Measurements from ENCODE around the gene IFT122.
"Not testable (repeated sequence)": the region's sequence is repeated elsewhere in the genome, so short reads cannot be mapped to it uniquely, and the experiment has no call there.

Gene IFT122, protein sequence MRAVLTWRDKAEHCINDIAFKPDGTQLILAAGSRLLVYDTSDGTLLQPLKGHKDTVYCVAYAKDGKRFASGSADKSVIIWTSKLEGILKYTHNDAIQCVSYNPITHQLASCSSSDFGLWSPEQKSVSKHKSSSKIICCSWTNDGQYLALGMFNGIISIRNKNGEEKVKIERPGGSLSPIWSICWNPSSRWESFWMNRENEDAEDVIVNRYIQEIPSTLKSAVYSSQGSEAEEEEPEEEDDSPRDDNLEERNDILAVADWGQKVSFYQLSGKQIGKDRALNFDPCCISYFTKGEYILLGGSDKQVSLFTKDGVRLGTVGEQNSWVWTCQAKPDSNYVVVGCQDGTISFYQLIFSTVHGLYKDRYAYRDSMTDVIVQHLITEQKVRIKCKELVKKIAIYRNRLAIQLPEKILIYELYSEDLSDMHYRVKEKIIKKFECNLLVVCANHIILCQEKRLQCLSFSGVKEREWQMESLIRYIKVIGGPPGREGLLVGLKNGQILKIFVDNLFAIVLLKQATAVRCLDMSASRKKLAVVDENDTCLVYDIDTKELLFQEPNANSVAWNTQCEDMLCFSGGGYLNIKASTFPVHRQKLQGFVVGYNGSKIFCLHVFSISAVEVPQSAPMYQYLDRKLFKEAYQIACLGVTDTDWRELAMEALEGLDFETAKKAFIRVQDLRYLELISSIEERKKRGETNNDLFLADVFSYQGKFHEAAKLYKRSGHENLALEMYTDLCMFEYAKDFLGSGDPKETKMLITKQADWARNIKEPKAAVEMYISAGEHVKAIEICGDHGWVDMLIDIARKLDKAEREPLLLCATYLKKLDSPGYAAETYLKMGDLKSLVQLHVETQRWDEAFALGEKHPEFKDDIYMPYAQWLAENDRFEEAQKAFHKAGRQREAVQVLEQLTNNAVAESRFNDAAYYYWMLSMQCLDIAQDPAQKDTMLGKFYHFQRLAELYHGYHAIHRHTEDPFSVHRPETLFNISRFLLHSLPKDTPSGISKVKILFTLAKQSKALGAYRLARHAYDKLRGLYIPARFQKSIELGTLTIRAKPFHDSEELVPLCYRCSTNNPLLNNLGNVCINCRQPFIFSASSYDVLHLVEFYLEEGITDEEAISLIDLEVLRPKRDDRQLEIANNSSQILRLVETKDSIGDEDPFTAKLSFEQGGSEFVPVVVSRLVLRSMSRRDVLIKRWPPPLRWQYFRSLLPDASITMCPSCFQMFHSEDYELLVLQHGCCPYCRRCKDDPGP

DNA sequence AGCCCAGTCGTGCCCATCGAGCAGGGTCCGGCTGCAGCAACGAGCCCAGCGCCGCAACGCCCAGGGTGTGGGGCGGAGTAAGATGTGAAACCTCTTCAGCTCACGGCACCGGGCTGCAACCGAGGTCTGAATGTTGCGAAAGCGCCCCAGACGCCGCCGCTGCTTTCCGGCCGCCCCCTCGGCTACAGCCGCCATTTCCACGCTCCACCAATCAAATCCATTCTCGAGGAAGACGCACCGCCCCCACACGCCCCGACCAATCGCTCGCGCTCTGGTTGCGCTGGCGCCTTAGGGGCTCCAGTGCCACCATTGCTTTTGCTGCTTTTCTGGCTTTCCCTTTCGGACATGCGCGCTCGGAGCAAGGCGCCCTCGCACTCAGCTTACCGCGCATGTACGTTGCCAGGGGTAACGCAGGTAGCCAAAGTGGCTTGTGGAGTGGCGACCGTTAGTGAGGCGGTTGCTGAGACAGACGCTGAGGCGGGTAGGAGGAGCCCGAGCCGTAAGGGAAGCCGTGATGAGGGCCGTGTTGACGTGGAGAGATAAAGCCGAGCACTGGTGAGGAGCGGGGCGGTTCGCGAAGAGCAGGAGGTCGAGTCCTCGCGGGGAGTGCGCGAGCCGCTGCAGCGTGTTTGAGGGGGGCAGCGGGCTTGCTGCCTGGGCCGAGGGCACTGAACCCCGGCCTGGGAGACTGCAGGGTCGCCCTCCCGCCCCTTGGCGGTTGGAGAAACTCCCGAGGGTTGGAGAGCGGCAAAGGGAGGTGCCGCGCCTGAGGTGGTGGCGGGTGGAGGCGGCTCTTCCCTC is at the start of gene IFT122, which contains the start of gene MBD4:
Gene IFT122 (plus strand): TSS at position 408 of the 801 bp plus-strand sequence. CDS start 107 bp downstream, at position 515.
Gene MBD4 (minus strand): TSS at position 132 of the 801 bp plus-strand sequence. CDS start 115 bp downstream, at position 17.
- DNase-seq (ENCODE audit: low spot score), result peak; percentile 99

DNA sequence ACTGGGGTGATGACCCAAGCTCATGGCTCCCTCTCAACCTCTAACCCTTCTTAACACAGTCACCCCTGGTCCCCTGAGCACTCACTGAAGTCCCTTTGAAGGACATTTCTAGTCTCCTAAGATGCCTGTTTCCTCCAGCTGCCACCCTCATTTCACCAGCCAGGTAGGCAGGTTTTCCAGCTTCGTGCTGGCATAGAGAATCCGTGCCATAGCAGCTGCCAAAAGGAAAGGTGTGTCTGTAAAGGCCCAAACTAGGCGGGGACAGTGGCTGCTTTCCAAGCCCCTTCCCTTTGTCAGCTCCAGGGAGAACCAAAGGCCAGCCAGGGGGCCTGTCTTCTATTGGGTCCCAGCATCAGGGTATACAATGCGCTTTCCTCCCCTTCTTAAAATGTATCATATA is 48.4 kb upstream of the IFT122 start:
- DNase-seq (ENCODE audit: low spot score), result not testable (repeated sequence)

DNA sequence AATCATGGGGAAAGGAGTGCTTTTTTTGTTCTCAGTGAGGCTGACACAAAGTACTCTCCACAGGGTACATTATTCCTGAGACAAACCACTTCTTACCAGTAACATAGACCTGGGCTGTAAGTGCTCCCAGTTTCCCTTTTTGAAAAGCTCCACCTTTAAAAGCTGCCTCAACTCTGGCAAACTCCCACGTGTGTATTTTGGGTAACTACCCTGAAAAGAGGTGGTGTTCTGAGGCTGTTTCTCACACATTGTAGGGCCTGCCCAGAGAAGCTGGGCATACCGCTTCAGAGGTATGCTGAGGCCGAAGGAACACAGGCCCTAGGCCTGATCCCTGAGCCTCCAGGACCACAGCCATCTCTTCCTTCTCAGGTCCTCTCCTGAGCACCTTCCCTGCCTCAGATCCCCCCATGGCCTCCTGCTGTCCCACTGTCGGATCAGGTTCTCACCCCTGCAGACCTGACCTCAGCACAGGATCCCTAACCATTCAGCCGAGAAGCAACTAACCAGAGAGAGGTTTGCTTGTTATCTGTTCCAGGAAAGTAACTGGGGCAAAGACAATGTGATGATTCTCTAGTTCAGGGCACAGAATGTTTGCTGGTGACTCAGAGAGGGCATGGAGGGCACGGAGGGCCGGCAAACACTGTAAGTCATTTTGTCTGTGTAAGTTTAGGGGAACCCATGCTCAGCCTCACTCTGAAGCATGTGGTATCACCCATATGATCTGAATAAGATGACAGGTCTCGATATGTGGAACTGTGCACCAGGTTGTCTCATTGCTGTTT is 47.7 kb upstream of the IFT122 start:
- not testable (repeated sequence) for DNase-seq (ENCODE audit: low spot score)

DNA sequence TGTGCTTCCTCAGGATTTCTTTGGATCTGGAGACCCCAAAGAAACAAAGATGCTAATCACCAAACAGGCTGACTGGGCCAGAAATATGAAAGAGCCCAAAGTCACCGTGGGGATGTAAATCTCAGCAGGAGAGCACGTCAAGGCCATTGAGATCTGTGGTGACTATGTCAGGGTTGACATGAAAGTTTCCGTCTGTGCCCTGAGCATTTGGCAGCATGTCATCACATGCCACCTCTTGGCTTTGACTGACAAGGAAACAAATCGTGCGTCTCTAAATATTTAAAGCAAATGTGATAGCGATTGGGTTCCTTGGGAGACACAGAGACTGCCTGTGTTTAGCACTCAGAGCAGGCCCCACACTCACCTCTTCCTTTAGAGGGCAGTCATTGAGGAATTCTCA is 46.8 kb upstream of the IFT122 start:
- DNase-seq (ENCODE audit: low spot score), result no peak

DNA sequence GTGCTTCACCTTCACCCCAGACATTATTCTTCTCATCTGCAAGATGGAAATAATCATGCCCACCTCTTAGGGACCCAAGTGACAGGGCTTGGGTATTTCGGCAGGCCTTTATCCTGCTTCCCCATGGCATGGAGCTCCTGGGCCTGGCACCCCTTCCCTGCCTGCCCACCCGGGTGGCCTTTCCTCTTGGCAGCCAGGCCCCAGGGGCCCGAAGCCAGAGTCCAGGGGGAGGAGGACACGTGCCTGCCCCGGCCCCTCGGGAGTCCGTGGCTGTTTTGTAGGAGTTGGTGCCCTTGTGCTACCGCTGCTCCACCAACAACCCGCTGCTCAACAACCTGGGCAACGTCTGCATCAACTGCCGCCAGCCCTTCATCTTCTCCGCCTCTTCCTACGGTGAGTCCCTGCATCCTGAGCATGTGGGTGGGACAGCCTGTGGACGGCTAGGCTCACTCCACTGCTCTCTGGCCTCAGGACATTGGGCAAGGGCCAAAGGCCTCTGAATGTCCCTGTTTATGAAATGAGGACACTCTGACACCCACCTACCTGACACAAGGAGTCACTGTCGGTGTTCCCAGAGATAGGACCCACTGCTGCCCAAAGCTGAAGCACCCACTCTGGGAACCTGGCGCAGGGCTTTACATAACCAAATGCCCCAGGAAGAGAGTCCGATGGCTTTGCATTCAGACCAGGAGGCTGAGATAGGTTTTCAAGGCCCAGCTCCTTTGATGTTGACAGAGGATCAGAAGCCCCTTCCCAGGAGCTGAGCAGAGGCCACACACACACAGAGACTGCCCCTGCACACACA is 46.1 kb upstream of the IFT122 start:
- DNase-seq (ENCODE audit: low spot score), result not testable (repeated sequence)

DNA sequence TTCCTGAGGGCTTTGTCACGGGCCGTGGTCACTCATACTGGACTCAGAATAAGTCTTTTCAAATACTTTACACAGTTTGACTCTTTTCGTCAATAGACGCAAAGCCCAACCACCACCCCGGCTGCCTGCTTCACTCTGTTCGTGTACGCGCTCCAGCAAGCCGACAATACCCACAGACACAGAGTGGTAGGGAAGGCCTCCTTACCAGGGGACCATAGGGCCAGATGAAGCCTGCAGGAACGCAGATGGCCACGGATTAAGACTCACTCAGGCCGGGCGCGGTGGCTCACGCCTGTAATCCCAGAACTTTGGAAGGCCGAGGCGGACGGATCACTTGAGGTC is 41.2 kb upstream of the IFT122 start:
- DNase-seq (ENCODE audit: low spot score), result peak; percentile 40

DNA sequence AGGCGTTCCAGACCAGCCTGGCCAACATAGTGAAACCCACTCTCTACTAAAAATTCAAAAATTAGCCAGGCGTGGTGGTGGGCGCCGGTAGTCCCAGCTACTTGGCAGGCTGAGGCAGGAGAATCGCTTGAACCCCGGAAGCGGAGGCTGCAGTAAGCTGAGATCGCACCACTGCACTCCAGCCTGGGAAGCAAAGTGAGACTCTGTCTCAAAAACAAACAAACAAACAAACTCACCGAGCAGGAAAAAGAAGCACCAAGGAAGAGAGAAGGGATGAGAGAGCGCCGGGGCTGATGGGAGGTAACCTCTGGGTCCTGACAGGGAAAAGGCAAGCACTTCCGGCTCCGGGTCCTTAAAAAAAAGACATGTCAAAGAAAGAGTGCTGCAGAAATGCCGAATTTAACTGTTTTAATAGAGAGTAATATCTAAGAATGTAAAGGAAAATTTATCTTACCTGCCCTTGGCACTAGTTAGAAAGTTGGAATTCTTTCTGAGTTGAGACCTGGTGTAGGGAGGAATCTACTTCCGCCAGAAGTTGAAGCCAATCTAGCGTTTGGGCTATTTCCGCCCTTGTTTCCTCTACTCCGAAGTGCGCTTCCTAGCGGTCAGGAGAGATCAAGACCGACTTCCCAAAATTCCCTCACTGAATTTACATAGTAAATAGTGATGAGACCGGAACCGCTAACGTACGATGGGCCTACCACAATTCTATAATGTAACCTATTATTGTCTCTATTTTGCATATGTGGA is 40.7 kb upstream of the IFT122 start:
- DNase-seq (ENCODE audit: low spot score), result peak; percentile 83

DNA sequence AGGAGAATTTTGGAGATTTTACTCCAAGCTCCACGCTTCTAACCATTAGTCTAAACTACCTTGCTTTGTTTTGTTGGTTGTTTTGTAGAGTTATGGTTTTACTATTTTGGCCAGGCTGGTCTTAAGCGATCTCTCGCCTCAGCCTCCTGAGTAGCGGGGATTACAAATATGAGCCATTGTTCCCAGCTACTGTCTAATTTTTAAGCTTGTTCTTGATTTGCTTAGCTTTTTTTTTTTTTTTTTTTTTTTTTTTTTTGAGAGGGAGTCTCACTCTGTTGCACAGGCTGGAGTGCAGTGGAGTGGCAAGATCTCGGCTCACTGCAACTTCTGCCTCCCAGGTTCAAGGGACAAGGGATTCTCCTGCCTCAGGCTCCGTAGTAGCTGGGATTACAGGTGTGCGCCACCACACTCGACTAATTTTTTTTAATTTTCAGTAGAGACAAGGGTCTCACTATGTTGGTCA is 40.1 kb upstream of the IFT122 start:
- DNase-seq (ENCODE audit: low spot score), result no peak

DNA sequence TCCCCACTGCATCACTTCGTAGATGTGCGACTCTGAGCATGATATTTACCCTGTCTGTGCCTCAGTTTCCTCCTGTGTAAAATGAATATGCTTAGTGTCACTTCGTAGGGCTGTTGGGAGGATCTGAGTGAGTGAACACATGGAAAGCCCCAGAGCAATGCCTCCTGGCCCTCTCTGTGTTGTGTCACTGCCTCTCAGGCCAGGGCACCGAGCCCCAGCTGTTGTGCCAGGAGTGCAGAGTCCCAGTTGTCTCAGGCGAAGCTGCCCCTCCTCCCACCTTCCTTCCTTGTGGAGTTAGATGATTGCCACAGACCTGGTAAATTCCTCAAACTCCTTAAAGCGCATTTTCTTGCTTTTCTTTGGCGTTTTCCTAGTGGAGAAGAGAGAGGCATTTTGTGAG is 37.8 kb upstream of the IFT122 start:
- DNase-seq (ENCODE audit: low spot score), result no peak

DNA sequence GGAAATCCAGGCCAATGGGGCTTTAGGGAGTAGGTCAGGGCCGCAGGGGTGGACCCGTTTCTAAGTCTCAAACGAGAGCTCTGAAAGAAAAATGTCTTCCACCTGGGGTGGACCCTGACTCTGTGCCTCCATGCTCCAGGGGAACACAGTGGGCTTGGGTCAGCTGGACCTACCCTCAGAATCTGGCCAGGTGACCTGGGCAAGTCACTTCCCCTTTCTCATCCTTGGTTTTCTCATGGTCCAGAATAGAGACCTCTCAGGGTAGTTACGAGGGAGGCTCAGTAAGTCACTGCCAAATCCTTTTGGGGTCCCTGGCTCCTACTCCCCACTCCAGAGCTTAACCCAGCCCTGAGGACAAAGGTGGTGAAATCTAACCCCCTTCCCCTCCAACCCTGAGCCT is 37.4 kb upstream of the IFT122 start:
- no peak for DNase-seq (ENCODE audit: low spot score)

DNA sequence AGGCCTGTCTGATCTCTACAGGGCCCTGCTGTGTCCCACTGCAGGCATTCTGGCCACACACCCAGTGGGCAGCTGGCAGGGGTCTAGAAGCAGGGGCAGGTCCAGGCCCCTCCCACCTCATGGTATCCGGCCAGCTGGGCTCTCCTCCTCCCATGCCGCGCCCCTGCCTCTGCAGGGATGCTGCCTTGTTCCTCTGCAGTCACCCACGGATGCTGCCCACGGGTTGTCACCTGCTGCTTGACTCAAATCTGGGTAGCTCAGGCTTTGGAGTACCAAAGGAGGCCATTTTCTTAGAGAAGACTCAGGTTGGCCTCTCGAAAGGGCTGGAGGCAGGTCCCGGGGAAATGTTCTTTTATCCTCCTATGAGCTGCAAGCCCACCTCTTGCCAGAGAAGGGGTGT is 36.6 kb upstream of the IFT122 start:
- DNase-seq (ENCODE audit: low spot score), result no peak

DNA sequence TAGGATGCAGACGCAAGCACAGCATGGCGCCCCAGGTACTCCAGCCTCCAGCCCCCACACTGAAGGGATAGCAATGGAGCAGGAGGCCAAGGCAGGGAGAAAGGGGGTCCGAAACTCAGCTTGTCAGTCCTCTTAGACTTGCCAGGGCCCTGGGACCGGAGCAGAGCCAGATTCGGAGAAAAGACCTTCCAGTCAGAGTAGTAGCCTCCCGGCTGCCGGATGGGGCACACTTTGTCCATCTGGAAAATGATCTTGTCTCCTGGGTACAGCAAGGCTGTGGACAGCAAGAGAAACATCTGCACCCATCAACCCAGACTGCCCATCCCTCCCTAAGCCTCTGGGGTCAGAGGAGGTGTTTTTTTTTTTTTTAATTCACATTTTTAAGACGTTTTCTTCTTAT is 35.9 kb upstream of the IFT122 start:
- DNase-seq (ENCODE audit: low spot score), result no peak

DNA sequence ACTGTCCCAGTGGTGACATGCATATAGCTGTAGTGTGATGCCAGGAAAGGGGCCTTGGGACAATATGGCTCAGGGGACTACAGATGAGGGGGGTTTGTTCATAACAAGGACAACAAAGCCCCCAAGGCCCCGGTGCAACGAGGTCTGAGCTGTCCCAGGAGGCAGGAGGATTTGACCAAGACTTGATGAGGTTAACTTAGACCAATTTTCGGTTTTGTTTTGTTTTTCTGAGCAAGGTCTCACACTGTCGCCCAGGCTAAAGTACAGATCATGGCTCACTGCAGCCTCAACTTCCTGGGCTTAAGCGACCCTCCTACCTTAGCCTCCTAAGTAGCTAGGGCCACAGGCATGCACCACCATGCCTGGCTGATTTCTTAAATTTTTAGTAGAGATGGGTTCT is 35.4 kb upstream of the IFT122 start:
- no peak for DNase-seq (ENCODE audit: low spot score)

DNA sequence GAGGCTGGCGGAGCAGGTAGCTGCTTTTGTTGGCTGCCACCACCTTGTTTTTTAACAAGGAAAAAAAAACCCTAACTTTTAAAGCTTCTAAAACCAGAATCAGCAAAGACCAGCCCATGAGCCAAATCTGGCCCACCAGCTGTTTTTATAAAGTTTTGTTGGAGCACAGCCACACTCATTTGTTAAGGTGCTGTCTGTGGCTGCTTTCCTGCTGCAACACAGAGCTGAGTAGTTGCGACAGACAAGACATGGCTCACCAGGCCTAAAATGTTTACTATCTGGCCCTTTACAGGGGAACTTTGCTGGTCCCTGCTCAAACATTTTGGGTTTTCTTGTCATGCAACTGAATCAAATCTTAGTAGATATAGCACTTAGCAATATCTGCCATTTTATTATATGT is 30.5 kb upstream of the IFT122 start:
- no peak for DNase-seq (ENCODE audit: low spot score)

DNA sequence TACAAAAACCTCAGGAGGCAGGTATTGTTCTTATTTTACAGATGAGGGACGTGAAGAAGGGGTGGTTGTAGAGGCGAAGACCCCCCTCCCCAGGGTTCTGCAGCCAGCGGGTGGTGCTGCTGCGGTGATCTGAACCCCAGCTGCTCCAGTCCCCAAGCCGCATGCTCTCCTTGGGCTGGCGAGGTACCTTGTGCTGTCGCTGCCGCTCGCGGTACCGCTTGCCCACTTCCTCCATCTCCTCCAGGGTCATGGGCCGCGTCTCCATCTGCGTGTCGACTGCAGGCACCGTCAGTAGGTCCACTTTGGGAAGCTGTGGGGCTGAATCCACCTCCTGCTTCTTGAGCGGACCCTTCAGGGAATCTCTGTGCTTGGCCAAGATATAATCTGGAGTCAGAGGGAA is 29.1 kb upstream of the IFT122 start:
- no peak for DNase-seq (ENCODE audit: low spot score)

DNA sequence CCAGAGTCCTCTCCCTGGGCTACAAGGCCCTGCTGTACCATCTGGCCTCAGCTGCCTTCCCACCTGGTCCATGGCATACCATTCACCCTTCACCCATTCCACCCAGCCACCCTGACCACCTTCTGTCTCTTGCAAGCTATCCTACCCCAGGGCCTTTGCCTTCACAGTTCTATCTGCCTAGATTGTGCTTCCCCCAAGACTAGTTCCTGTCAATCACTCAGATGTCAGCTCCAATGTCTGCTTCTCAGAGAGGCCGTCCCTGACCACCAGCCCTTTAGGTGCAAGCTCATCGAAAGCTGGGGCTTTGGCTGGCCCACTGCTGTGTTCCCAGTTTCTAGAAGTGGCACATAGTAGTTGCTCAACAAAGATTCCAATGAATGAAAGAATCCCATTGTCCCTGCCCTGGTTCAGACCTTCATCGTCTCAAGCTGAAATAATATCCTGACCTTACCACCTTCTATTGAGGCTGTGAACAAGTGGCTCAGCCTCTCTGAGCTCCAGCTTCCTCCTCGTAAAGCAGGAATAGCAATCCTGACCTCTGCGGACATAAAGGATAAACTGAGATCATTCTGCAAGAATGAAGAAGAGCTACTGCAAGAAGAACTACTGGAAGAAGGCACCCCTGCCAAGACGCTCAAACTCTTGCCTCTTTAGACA is 27.4 kb upstream of the IFT122 start:
- peak; percentile 37 for DNase-seq (ENCODE audit: low spot score)

DNA sequence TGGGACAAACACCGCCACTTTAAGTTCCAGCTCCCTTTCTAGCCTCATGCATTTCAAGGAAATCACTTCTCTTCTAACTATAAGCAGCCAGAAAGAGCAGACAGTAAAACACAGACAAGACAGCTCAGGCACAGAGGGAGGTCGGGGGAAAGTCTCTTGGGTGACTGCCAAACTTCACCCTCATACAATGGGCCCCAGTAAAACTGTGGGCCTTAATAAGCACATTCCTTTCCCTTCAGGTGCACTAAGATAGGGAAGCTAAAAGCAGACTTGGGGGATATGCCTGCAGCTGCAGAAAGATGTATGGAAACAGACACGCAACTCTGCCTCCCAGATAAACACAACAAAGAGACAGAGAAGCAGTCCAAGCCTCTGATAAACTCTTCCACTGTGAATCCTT is 26.8 kb upstream of the IFT122 start:
- DNase-seq (ENCODE audit: low spot score), result not testable (repeated sequence)
